ENCODE data around the gene ACP1.

Gene ACP1

DNA sequence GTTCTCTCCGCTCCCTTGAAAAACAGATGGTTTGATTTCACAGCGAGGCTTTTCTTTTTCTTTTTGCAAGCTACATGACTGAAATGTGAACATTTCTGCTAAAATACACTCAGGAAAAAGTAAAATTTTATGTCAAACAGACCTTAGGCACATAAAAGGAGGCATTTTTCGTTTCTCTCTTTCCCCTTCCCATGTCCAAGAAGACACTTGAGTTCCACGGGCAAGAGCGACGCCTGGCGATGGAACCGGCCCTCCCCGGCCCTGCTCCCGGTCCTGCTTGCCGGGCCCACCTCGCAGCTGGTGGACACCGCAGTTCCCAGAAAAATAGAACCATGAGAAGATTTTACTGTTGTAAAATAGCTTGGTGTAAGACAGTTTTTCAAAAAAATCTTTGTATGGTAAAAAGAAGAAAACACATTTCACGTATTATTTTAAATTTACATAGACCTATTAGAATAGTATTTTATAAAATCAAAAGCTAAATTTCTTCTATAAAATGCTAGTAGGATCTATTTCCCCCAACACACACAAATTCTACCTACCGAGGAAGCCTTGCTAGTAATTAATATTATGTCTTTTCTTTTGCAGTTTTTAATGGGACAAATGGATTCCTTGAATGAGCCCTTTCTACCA lies 25.5 kb downstream of the ACP1 start:
- TF ChIP-seq, protein P1, sequence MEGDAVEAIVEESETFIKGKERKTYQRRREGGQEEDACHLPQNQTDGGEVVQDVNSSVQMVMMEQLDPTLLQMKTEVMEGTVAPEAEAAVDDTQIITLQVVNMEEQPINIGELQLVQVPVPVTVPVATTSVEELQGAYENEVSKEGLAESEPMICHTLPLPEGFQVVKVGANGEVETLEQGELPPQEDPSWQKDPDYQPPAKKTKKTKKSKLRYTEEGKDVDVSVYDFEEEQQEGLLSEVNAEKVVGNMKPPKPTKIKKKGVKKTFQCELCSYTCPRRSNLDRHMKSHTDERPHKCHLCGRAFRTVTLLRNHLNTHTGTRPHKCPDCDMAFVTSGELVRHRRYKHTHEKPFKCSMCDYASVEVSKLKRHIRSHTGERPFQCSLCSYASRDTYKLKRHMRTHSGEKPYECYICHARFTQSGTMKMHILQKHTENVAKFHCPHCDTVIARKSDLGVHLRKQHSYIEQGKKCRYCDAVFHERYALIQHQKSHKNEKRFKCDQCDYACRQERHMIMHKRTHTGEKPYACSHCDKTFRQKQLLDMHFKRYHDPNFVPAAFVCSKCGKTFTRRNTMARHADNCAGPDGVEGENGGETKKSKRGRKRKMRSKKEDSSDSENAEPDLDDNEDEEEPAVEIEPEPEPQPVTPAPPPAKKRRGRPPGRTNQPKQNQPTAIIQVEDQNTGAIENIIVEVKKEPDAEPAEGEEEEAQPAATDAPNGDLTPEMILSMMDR (IDR thresholded peaks at IDR 0.05; ENCODE audit: low read depth, low read length) = peak; percentile 98
- peak; percentile 48 for DNase-seq (ENCODE audit: extremely low read depth, low read depth)

DNA sequence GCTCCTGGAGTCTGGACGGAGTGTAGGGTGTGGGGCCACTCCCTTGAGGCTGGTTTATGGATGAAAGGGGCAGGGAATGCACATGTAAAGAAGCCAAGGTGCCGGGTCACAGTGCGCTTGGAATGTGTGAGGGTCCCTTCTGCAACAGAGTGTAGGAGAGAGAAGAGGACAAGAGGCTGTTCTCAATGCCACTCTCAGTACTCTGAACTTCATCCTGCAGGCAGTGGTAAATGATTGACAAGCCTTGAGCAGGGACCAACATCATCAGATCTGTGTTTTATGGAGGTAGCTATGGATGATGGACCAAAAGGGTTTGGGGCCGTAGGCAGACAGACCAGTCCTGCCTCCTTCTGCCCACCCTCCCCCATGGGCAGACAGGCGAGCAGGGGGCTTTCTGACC lies 30.3 kb downstream of the ACP1 start:
- TF ChIP-seq, protein P1 (IDR thresholded peaks at IDR 0.05; ENCODE audit: low read depth, low read length) = no peak
- no peak for DNase-seq (ENCODE audit: extremely low read depth, low read depth)

DNA sequence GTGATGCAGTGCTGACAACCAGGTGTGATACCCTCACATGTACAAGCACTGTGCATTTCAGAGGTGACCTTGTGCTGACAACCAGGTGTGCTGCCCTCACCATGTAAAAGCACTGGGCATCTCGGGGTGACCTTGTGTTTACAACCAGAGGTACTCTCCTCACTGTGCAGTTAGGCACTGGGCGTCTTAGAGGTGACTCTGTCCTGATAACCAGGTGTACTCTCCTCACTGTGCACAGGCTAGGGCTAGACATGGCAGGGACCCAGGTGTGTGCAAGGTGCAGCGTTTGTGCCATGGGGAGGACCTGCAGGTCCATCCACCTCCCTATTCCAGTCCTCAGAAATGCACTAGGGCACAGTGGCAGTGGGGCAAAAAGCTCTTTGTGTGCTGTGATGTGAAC lies 31.6 kb downstream of the ACP1 start:
- TF ChIP-seq, protein P1 (IDR thresholded peaks at IDR 0.05; ENCODE audit: low read depth, low read length) = no peak
- DNase-seq (ENCODE audit: extremely low read depth, low read depth) = no peak

DNA sequence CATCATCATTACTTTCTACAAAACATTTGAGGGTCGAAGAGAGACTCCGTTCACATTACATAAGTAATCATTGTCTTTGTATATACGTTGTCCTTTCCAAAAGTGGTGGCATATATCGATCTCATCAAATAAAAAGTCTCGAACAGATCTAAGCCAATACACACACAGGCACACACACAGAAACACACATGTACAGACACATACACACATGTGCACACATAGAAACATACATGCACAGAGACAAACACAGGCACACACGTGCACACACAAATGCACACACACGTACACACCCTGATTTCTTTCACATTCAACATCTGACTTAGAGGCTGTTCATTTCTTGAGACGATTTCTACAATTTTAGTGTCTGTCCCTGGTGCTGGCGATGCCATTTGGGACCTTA lies 40.6 kb downstream of the ACP1 start:
- TF ChIP-seq, protein P1 (IDR thresholded peaks at IDR 0.05; ENCODE audit: low read depth, low read length) = no peak
- no peak for DNase-seq (ENCODE audit: extremely low read depth, low read depth)

DNA sequence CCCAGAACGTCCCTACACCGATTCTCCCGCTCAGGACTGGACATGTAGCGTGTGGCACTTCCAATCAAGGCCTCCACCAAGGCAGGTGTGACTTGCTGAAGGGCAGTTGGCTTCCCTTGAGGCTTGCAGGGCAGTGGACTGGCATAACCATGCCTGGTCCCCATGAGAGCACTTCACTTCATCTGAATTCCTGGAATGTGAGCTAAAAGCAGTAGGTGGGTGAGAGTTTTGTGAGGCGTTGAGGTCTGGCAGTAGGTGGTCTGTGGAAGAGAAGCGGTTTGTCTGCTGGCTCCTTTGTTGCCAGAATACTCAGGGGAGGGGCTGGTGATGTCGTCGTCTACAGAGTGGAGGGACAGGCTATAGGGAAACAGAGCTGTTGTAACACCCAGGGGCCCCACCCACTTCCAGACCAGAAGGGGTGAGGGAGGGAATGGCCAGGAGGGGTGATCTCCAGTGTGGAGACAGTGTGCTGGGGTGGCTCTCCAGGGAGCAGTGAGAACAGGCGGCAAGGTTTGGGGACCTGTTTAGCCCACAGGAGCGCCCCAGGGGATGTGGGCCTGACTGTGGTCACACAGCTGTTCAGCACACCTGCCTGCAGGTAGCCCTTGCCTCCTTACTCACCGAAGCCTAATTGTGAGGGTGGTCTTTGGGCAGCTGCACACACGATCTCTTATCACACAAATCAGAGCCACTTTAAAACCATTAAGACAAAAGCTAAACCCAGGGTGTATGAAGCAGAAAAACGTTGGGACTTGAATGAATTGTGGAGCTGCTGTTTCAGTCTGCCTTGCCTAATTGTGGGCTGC lies 44.6 kb downstream of the ACP1 start:
- no peak for DNase-seq (ENCODE audit: extremely low read depth, low read depth)
- TF ChIP-seq, protein P1 (IDR thresholded peaks at IDR 0.05; ENCODE audit: low read depth, low read length) = no peak

DNA sequence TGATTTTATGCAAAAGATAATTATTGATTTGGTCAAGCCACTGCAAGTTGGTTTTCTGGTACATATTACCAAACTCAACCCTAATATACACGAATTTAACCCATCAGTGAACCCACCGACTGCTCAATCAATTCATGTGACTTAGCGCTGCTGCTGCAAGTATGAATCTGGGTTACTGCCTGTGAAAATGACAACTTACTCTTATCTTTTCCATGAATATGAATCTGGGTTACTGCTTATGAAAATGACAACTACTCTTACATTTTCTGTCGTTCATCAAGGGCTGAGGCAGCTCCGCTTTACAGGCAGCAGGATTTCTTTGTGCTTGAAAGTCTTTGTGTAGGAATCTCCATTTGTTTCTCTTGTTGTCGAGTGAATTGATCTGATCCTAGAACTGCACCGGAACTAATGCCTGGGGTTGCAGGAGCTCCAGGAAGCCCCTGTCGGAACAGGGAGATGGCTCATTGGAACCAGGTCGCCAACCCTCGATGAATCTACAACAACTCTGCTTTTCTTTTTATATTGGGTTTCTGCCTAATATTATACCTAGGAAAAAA lies 45.3 kb downstream of the ACP1 start:
- no peak for DNase-seq (ENCODE audit: extremely low read depth, low read depth)
- TF ChIP-seq, protein P1 (IDR thresholded peaks at IDR 0.05; ENCODE audit: low read depth, low read length) = no peak

DNA sequence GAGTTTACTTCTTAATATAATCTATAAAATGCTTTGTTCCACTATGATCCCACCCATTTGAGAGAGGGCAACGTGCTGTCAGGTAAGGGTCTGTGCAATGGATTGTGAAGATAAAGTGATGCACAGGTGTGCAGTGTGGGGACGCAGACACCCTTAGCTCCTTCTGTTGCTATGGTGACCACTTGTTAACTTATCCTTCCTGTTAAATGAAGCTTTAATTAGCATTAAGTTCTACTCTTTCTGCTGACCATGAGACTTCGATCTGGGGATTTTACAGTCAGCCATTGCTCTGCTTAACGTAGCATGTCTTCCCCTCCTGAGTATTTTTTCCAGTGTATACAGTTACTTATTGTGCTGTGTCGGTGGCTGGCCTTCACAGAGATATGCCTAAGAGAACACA lies 46.2 kb downstream of the ACP1 start:
- no peak for DNase-seq (ENCODE audit: extremely low read depth, low read depth)
- TF ChIP-seq, protein P1 (IDR thresholded peaks at IDR 0.05; ENCODE audit: low read depth, low read length) = no peak

All from AG09319 (cell line).